GM12892 (cell line): Measurements from ENCODE around the gene PSMG4.

Experiments used
- POLR2A ChIP-seq: IDR thresholded peaks from 2 replicates; pipeline ENCODE4 v1.6.1; 2011; ENCODE audit warnings: low read depth, low read length, control low read depth
- POLR2AphosphoS5 ChIP-seq: IDR thresholded peaks from 2 replicates; pipeline ENCODE4 v1.6.1; 2011; ENCODE audit warnings: low read depth, low read length, control low read depth
- TAF1 ChIP-seq: IDR thresholded peaks from 2 replicates; pipeline ENCODE4 v1.6.1; 2011; ENCODE audit warnings: low read depth, mild to moderate bottlenecking, control low read depth, low read length, borderline replicate concordance

DNA sequence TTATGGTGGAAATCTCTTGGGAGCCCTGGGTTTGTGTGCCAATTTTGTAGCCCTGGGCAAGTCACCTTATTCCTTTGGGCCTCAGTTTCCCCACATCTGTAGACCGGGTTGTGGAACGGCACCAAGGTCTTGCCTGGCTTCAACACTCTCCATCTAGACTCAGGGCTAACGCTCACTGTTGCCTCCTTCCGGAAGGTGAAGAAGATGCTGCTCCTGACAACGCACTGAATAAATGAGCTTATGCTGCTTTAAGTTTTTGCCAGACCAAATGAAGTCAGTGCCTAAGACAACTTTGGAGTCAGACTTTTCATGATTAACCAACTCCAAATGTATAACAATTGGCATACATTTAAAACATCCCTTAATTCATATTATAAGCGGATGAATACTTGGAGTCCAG is 53.1 kb downstream of the PSMG4 start:
- TF ChIP-seq POLR2A (no peak), POLR2AphosphoS5 (no peak), TAF1 (no peak)
